Activated naive CD8-positive, alpha-beta T cell treated with anti-CD3 and anti-CD28 coated beads, Interleukin-2, amount 50 U/mL, for 24 hours (primary cell): Measurements from ENCODE around the gene KDM4B.

Experiments
- ATAC-seq: fragments of 150-1000 bp; cut with Tn5 transposase; one replicate; pipeline ENCODE4 v1.10.0; 2021
- DNase-seq: peaks from one replicate; pipeline ENCODE4 v3.0.0; 2021
- H3K27ac Mint-ChIP-seq: one replicate; pipeline ENCODE4 v1.8.0; 2021; ENCODE audit warnings: mild to moderate bottlenecking, mixed read lengths
- H3K27me3 Mint-ChIP-seq: one replicate; pipeline ENCODE4 v1.8.0; 2021; ENCODE audit warnings: mixed read lengths
- H3K36me3 Mint-ChIP-seq: one replicate; pipeline ENCODE4 v1.8.0; 2021; ENCODE audit warnings: low read depth, mixed read lengths
- H3K4me1 Mint-ChIP-seq: one replicate; pipeline ENCODE4 v1.8.0; 2021; ENCODE audit warnings: mixed read lengths
- H3K4me3 Mint-ChIP-seq: one replicate; pipeline ENCODE4 v1.8.0; 2021; ENCODE audit warnings: mild to moderate bottlenecking, moderate library complexity, mixed read lengths
- H3K9me3 Mint-ChIP-seq: one replicate; pipeline ENCODE4 v1.8.0; 2021; ENCODE audit warnings: mixed read lengths

The KDM4B gene

DNA sequence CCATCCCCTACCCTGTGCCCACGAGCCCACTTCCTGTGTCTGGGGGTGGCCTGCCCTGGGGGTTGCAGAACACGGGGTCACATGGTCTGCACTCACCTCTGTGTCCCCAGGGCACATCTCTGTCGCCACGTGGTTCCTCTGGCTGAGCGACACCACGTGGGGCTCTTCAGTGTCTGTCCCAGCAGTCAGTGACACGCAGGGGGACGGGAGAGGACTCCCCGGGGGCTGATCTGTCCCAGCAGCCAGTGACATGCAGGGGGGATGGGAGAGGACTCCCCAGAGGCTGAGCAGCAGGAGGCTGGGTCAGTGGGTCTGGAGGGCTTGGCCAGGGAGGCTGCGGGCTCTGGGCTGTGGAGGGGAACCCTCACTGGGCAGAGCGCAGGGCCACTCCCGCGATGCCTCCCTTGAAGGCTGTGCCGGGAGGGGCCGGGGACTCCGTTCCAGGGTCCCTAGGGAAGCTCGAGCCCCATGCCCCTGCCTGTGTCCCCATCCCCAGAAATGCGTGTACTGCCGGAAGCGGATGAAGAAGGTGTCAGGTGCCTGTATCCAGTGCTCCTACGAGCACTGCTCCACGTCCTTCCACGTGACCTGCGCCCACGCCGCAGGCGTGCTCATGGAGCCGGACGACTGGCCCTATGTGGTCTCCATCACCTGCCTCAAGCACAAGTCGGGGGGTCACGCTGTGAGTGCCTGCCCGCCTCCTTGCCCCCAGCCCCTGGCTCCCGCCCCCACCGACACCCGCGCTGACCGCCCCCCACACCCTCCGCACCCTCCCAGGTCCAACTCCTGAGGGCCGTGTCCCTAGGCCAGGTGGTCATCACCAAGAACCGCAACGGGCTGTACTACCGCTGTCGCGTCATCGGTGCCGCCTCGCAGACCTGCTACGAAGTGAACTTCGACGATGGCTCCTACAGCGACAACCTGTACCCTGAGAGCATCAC, 174.8 kb downstream of the KDM4B start:
- peak; percentile 34 for ATAC-seq
- peaks cover 19% of the 10 kb centered on the region for H3K36me3 Mint-ChIP-seq
- peaks cover 28% of the 10 kb centered on the region for H3K4me1 Mint-ChIP-seq
- no peak overlapping the region for H3K4me3 Mint-ChIP-seq
- H3K9me3 Mint-ChIP-seq = peaks cover 3% of the 10 kb centered on the region
- H3K27me3 Mint-ChIP-seq = peaks cover 3% of the 10 kb centered on the region
- DNase-seq = no peak
- peak overlapping the region; percentile 92 for H3K27ac Mint-ChIP-seq

GRCh38 chr19:5144545-5145179, 175.7 kb downstream of the KDM4B start:
- Mint-ChIP-seq H3K9me3 (no peaks in the 10 kb centered on the region), H3K36me3 (peaks cover 12% of the 10 kb centered on the region), H3K27ac (no peak overlapping the region), H3K4me1 (peaks cover 19% of the 10 kb centered on the region), H3K4me3 (no peak overlapping the region), H3K27me3 (no peaks in the 10 kb centered on the region)
- DNase-seq = no peak
- no peak for ATAC-seq

DNA sequence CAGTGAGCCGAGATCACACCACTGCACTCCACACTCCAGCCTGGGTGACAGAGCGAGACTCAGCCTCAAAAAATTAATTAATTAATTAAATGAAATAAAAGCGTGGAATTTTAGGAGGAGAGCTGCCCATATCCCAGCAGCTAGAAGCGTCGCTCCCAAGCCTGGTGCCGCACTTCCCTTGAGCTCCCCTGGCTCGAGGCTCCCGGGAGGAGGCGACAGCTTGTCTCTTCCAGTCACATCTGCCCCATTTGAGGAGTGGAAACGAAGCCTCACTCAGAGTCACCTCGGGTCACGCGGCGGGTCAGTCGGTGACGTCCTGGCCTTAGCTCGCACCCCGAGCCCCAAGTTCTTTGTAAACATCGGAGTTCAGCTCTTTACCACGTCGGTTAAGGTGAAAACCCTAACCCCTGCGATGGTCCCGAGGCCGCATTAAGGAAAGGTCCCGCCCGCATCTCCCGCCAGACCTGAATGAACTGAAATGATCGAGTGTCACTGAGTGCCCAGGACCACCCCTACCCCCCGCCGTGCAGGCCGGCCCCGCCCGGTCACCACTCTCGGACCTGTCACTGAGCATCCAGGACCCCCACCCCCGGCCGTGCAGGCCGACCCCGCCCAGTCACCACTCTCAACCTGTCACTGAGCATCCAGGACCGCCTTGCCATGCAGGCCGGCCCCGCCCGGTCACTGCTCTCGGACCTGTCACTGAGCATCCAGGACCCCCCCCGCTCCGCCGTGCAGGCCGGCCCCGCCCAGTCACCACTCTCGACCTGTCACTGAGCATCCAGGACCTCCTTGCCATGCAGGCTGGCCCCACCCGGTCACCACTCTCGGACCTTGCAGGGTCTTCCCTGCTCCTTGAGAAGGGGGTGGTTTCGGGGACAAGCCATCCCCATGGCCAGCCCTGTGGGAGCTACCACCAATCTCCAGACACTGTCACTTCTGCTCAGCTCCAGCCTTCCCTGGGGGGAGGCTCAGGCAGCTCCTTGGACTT, 176.9 kb downstream of the KDM4B start:
- H3K9me3 Mint-ChIP-seq = no peaks in the 10 kb centered on the region
- H3K27ac Mint-ChIP-seq = no peak overlapping the region
- DNase-seq = no peak
- peaks cover 11% of the 10 kb centered on the region for H3K4me1 Mint-ChIP-seq
- H3K4me3 Mint-ChIP-seq = no peak overlapping the region
- peaks cover 12% of the 10 kb centered on the region for H3K36me3 Mint-ChIP-seq
- ATAC-seq = no peak
- no peaks in the 10 kb centered on the region for H3K27me3 Mint-ChIP-seq

DNA sequence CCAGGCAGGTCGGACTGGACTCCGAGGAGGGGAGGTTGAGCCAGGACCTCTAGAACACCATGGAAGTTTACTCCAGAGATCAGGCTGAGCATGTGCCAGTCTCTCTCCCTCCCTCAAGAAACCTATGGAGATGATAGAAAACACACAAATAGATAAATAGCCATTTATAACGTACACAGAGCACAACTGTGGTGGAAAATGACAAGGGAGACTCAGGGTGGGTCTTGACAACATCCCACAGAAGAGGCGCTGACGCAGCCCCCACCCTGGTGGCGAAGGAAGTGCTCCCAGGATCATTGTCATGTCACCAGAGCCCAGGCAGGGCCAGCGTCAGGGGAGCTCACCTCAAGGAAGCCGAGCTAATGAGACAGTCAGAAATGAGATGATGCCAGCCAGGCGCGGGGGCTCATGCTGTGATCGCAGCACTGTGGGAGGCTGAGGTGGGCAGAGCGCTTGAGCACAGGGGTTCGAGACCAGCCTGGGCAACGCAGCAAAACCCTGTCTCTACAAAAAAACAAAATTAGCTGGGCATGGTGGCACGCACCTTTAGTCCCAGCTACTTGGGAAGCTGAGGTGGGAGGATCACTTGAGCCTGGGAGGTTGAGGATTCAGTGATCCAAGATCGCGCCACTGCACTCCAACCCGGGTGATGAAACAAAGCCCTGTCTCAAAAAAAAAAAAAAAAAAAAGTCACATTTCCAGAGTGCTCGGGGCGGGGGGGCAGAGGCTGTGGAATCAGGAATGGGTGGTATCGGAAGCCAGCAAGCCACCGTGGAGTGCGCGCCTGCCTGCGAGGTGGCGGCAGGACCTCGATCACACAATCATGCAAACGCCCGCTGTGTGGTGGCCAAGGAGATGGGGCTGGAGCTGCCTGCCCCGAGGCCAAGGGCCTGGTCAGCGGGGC, 178.4 kb downstream of the KDM4B start:
- Mint-ChIP-seq H3K9me3 (no peaks in the 10 kb centered on the region), H3K4me3 (no peak overlapping the region), H3K27me3 (no peaks in the 10 kb centered on the region), H3K36me3 (peaks cover 12% of the 10 kb centered on the region), H3K4me1 (peaks cover 11% of the 10 kb centered on the region), H3K27ac (no peak overlapping the region)
- ATAC-seq = no peak
- no peak for DNase-seq

DNA sequence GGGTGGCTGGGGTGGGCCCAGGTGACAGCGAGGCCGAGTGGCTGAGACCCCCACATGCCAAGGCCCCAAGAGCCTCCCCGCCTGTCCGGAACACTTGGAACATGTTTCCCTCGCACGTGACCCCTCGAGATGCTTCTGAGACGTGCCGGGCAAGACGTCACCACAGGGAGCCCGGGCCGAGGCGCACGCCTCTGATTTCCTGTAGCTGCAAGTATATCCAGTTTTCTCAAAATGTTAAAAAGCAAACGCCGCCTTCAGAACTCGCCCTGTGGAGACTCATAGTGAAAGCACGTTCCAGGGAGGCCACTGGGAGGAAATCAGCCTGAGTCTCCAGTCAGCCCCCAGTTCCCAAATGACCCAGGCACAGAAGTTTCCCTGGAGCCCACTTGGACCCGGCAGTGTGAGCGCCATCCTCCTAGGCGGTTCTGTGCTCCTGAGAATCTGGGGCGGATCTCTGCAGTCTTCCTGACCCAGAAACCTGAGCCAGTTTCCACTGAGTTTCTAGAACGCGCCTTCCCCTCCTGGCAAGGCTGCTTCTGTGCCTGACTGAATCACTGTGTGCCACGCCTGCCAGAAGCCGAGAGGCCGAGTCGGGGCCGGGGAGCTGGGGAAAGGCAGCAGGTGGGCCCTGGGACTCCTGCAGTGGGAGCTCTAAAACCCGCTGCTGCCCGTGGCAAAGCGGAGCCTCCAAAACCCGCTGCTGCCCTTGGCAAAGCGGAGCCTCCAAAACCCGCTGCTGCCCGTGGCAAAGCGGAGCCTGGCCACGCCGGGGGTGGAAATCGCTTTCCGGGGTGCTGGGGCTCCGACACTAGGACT, 179.3 kb downstream of the KDM4B start:
- no peak overlapping the region for H3K4me3 Mint-ChIP-seq
- no peak overlapping the region for H3K27ac Mint-ChIP-seq
- DNase-seq (no peak), ATAC-seq (no peak)
- H3K4me1 Mint-ChIP-seq = peaks cover 5% of the 10 kb centered on the region
- H3K27me3 Mint-ChIP-seq = no peaks in the 10 kb centered on the region
- H3K9me3 Mint-ChIP-seq = no peaks in the 10 kb centered on the region
- peaks cover 11% of the 10 kb centered on the region for H3K36me3 Mint-ChIP-seq

DNA sequence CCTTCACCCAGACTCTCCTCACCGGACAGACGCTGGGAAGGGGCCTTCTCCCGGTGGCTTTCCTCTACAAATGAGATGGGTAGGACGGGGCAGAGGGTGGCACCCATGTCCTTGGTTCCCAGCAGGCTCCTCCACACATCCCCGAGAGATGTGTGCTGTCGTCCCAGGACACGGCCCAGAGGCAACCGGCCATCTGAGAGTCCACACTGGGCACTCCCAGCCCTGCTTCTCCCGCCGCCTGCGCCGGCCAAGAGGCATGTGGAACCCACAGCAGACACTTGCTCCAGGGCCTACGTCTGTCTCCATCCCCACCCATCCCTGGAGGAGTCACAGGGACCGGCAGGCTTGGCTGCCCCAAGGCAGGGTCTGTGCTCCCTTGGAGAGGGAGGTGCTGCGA, 179.9 kb downstream of the KDM4B start:
- no peak overlapping the region for H3K27ac Mint-ChIP-seq
- peaks cover 8% of the 10 kb centered on the region for H3K36me3 Mint-ChIP-seq
- no peaks in the 10 kb centered on the region for H3K9me3 Mint-ChIP-seq
- DNase-seq (no peak), ATAC-seq (no peak)
- no peak overlapping the region for H3K4me3 Mint-ChIP-seq
- H3K27me3 Mint-ChIP-seq = no peaks in the 10 kb centered on the region
- H3K4me1 Mint-ChIP-seq = no peaks in the 10 kb centered on the region

GRCh38 chr19:5149508-5149907, 180.6 kb downstream of the KDM4B start:
- Mint-ChIP-seq H3K27me3 (no peaks in the 10 kb centered on the region), H3K9me3 (no peaks in the 10 kb centered on the region), H3K4me1 (no peaks in the 10 kb centered on the region), H3K27ac (no peak overlapping the region), H3K4me3 (no peak overlapping the region), H3K36me3 (peaks cover 8% of the 10 kb centered on the region)
- DNase-seq (no peak), ATAC-seq (no peak)

DNA sequence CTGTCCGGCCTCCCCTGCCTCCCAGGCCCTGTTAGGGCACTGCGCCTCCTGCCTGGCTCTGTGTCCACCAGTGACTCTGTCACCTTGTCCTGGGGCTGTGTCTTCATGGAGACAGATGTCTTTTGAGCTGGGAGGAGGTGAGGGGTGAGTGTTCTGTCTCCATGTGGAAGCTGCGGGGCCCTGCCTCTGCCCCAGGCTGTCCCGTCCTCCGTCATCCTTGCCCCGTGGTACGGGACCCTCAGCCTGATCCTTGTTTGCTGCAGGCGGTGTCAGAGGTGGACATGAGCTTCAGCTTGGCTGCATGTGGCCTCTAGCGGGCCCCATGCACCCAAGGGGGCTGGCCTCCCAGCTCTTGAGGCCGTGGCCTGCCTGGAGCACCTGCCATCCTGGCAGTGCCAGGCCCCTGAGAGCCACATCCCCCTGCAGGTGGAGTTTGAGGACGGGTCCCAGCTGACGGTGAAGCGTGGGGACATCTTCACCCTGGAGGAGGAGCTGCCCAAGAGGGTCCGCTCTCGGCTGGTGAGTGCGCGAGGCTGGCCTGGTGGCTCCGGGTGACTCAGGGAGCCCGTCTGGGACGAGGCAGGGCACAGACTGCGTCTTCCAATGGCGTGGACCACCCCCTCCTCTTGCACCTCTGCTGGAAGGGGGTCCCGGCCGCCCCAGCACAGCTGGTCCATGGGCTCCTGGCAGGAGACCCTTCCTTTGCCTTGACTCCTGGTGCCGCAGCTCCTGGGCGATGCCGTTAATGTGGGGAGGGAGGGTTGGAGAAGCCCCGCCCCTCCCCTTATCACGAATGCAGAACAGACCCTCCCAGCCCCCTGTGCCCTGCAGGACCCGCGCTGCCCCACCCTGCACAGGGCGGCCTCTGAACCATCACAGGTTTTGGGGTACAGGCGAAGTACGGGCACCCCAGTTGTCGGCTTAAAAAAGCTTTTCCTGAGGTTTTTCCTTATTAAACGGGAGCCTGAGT, 181.3 kb downstream of the KDM4B start:
- no peaks in the 10 kb centered on the region for H3K27me3 Mint-ChIP-seq
- no peak overlapping the region for H3K27ac Mint-ChIP-seq
- no peak for DNase-seq
- H3K4me1 Mint-ChIP-seq = no peaks in the 10 kb centered on the region
- H3K9me3 Mint-ChIP-seq = no peaks in the 10 kb centered on the region
- peaks cover 8% of the 10 kb centered on the region for H3K36me3 Mint-ChIP-seq
- no peak overlapping the region for H3K4me3 Mint-ChIP-seq
- ATAC-seq = no peak

DNA sequence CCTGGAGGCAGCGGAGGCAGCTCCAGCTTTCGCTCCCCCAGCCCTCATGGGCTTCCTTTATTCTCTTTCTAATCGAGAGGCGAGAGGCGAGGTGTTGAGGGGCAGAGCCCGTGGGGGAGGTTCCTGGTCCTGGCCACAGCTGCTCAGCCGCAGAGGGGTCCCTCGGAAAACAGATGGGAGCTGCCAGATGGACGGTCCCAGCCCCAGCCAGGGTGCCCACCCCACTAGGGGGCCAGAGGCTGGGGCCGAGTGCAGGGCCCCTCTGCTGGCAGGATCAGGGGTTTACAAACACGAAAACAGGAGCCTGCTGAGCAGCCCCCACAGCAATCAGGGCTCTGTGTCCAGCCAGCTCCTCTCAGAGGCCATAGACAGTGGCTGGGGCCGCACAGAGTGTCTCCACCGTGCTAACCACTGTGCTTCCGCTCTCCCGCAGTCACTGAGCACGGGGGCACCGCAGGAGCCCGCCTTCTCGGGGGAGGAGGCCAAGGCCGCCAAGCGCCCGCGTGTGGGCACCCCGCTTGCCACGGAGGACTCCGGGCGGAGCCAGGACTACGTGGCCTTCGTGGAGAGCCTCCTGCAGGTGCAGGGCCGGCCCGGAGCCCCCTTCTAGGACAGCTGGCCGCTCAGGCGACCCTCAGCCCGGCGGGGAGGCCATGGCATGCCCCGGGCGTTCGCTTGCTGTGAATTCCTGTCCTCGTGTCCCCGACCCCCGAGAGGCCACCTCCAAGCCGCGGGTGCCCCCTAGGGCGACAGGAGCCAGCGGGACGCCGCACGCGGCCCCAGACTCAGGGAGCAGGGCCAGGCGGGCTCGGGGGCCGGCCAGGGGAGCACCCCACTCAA, 182.2 kb downstream of the KDM4B start:
- H3K9me3 Mint-ChIP-seq = no peaks in the 10 kb centered on the region
- no peak overlapping the region for H3K4me3 Mint-ChIP-seq
- H3K36me3 Mint-ChIP-seq = peaks cover 7% of the 10 kb centered on the region
- DNase-seq (no peak), ATAC-seq (no peak)
- H3K27me3 Mint-ChIP-seq = no peaks in the 10 kb centered on the region
- no peaks in the 10 kb centered on the region for H3K4me1 Mint-ChIP-seq
- no peak overlapping the region for H3K27ac Mint-ChIP-seq

DNA sequence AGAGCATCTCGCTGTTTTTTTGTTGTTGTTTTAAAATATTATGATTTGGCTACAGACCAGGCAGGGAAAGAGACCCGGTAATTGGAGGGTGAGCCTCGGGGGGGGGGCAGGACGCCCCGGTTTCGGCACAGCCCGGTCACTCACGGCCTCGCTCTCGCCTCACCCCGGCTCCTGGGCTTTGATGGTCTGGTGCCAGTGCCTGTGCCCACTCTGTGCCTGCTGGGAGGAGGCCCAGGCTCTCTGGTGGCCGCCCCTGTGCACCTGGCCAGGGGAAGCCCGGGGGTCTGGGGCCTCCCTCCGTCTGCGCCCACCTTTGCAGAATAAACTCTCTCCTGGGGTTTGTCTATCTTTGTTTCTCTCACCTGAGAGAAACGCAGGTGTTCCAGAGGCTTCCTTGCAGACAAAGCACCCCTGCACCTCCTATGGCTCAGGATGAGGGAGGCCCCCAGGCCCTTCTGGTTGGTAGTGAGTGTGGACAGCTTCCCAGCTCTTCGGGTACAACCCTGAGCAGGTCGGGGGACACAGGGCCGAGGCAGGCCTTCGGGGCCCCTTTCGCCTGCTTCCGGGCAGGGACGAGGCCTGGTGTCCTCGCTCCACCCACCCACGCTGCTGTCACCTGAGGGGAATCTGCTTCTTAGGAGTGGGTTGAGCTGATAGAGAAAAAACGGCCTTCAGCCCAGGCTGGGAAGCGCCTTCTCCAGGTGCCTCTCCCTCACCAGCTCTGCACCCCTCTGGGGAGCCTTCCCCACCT, 183.3 kb downstream of the KDM4B start:
- H3K9me3 Mint-ChIP-seq = no peaks in the 10 kb centered on the region
- ATAC-seq (no peak), DNase-seq (no peak)
- no peak overlapping the region for H3K4me3 Mint-ChIP-seq
- H3K27me3 Mint-ChIP-seq = no peaks in the 10 kb centered on the region
- H3K27ac Mint-ChIP-seq = no peak overlapping the region
- H3K36me3 Mint-ChIP-seq = peaks cover under 1% of the 10 kb centered on the region
- H3K4me1 Mint-ChIP-seq = no peaks in the 10 kb centered on the region
